ENCODE data around the gene NCLN. TPM values are rescaled to one million over a fixed set of nuclear protein-coding genes. Genes with fewer than 3 reads are reported as not detected.

Gene NCLN
- total RNA-seq, 1 donor from 2014 or later: 34.9 TPM

- Histone ChIP-seq H3K36me3 (no peaks in the 10 kb centered on the region), H3K27ac (no peak overlapping the region), H3K9me3 (no peaks in the 10 kb centered on the region), H3K4me1 (no peaks in the 10 kb centered on the region), H3K27me3 (no peaks in the 10 kb centered on the region), H3K4me3 (no peak overlapping the region)
- no peak for TF ChIP-seq POLR2A (IDR thresholded peaks at IDR 0.05)
- no peak for DNase-seq (ENCODE audit: extremely low spot score in 2 of 2)
- intact Hi-C loops (cut with DNase I): no loop called here
Observed at GRCh38 chr19:3239367-3239766, 53.6 kb downstream of the NCLN start.

GRCh38 chr19:3243819-3244700, 58.3 kb downstream of the NCLN start:
- no peak overlapping the region for H3K27ac ChIP-seq
- H3K27me3 ChIP-seq: no peaks in the 10 kb centered on the region
- TF ChIP-seq CTCF (IDR thresholded peaks at IDR 0.05) (no peak), POLR2AphosphoS5 (IDR thresholded peaks at IDR 0.05; ENCODE audit: insufficient read depth in 1 of 2, low read depth in 1 of 2) (no peak), POLR2A (IDR thresholded peaks at IDR 0.05) (no peak)
- H3K9me3 ChIP-seq: no peaks in the 10 kb centered on the region
- intact Hi-C loops (cut with DNase I): no loop called here
- DNase-seq (ENCODE audit: extremely low spot score in 2 of 2): no peak
- H3K4me1 ChIP-seq: no peaks in the 10 kb centered on the region
- no peaks in the 10 kb centered on the region for H3K36me3 ChIP-seq
- H3K4me3 ChIP-seq: no peak overlapping the region

GRCh38 chr19:3245050-3245449, 59.3 kb downstream of the NCLN start:
- no peak for DNase-seq (ENCODE audit: extremely low spot score in 2 of 2)
- TF ChIP-seq CTCF (IDR thresholded peaks at IDR 0.05) (no peak), POLR2AphosphoS5 (IDR thresholded peaks at IDR 0.05; ENCODE audit: insufficient read depth in 1 of 2, low read depth in 1 of 2) (no peak), POLR2A (IDR thresholded peaks at IDR 0.05) (no peak)
- Histone ChIP-seq H3K9me3 (no peaks in the 10 kb centered on the region), H3K36me3 (no peaks in the 10 kb centered on the region), H3K27ac (no peak overlapping the region), H3K4me3 (no peak overlapping the region), H3K27me3 (no peaks in the 10 kb centered on the region), H3K4me1 (no peaks in the 10 kb centered on the region)
- intact Hi-C loops (cut with DNase I): no loop called here

GRCh38 chr19:3248728-3249326, 63.1 kb downstream of the NCLN start:
- H3K4me1 ChIP-seq: no peaks in the 10 kb centered on the region
- no peaks in the 10 kb centered on the region for H3K27me3 ChIP-seq
- H3K36me3 ChIP-seq: no peaks in the 10 kb centered on the region
- no peak for DNase-seq (ENCODE audit: extremely low spot score in 2 of 2)
- TF ChIP-seq POLR2A (IDR thresholded peaks at IDR 0.05): no peak
- no peak for TF ChIP-seq CTCF (IDR thresholded peaks at IDR 0.05)
- no peak for TF ChIP-seq POLR2AphosphoS5 (IDR thresholded peaks at IDR 0.05; ENCODE audit: insufficient read depth in 1 of 2, low read depth in 1 of 2)
- intact Hi-C loops (cut with DNase I): no loop called here
- no peaks in the 10 kb centered on the region for H3K9me3 ChIP-seq
- H3K27ac ChIP-seq: no peak overlapping the region
- H3K4me3 ChIP-seq: no peak overlapping the region

GRCh38 chr19:3249408-3249807, 63.7 kb downstream of the NCLN start:
- no peak for DNase-seq (ENCODE audit: extremely low spot score in 2 of 2)
- no peaks in the 10 kb centered on the region for H3K36me3 ChIP-seq
- H3K9me3 ChIP-seq: no peaks in the 10 kb centered on the region
- H3K27me3 ChIP-seq: no peaks in the 10 kb centered on the region
- TF ChIP-seq POLR2AphosphoS5 (IDR thresholded peaks at IDR 0.05; ENCODE audit: insufficient read depth in 1 of 2, low read depth in 1 of 2) (no peak), CTCF (IDR thresholded peaks at IDR 0.05) (no peak), POLR2A (IDR thresholded peaks at IDR 0.05) (no peak)
- no peak overlapping the region for H3K4me3 ChIP-seq
- H3K27ac ChIP-seq: no peak overlapping the region
- intact Hi-C loops (cut with DNase I): no loop called here
- H3K4me1 ChIP-seq: no peaks in the 10 kb centered on the region

Measured in vagina (tissue), 2 donors.